Measurements from ENCODE around the gene TIAM2. TPM values are rescaled to one million over a fixed set of nuclear protein-coding genes. Genes with fewer than 3 reads are reported as not detected.
A peak's percentile ranks its signal among the peaks of the same experiment; 100 is the strongest.

Gene TIAM2
- total RNA-seq, 1 experiment from 2014 or later = 12.9 TPM

DNA sequence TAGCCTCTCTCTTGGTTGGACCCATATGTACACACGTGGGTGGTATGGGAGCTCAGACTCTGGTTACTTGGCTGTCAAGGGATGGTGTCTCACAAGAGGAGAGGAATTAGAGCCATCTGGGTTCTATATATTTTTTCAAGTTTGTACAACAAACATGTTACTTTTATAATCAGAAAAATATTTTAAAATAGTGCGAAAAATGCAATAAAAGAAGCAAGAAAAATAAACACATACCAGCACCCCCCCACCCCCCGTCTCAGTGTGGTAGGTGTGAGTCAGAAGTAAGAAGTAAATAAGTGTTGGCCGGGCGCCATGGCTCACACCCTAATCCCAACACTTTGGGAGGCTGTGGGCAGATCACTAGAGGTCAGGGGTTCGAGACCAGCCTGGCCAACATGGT, 2.1 kb upstream of the TIAM2 start:
- intact Hi-C loops (cut with micrococcal nuclease; ENCODE audit: unreplicated experiment) = loop anchor here (10.0 kb wide), 1 partner anchor 68 kb away; no protein-coding TSS in a partner anchor
- peaks cover 25% of the 10 kb centered on the region for H3K4me1 Mint-ChIP-seq (ENCODE audit: low read depth, unreplicated experiment)
- H3K4me3 Mint-ChIP-seq (ENCODE audit: low read depth, unreplicated experiment) = no peak overlapping the region
- no peak overlapping the region for H3K27ac Mint-ChIP-seq (ENCODE audit: unreplicated experiment)
- BruUV-seq (replicated peaks) = no TSS peak
- H3K27me3 Mint-ChIP-seq (ENCODE audit: unreplicated experiment) = no peaks in the 10 kb centered on the region
- TF ChIP-seq, protein P1, sequence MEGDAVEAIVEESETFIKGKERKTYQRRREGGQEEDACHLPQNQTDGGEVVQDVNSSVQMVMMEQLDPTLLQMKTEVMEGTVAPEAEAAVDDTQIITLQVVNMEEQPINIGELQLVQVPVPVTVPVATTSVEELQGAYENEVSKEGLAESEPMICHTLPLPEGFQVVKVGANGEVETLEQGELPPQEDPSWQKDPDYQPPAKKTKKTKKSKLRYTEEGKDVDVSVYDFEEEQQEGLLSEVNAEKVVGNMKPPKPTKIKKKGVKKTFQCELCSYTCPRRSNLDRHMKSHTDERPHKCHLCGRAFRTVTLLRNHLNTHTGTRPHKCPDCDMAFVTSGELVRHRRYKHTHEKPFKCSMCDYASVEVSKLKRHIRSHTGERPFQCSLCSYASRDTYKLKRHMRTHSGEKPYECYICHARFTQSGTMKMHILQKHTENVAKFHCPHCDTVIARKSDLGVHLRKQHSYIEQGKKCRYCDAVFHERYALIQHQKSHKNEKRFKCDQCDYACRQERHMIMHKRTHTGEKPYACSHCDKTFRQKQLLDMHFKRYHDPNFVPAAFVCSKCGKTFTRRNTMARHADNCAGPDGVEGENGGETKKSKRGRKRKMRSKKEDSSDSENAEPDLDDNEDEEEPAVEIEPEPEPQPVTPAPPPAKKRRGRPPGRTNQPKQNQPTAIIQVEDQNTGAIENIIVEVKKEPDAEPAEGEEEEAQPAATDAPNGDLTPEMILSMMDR (IDR thresholded peaks at IDR 0.05; ENCODE audit: unreplicated experiment) = no peak
- peak; percentile 44 for DNase-seq
- CTCF ChIA-PET = no interaction called here
- no peaks in the 10 kb centered on the region for H3K9me3 Mint-ChIP-seq (ENCODE audit: low read depth, unreplicated experiment)
- H3K36me3 Mint-ChIP-seq (ENCODE audit: insufficient read depth, unreplicated experiment) = peaks cover 27% of the 10 kb centered on the region

DNA sequence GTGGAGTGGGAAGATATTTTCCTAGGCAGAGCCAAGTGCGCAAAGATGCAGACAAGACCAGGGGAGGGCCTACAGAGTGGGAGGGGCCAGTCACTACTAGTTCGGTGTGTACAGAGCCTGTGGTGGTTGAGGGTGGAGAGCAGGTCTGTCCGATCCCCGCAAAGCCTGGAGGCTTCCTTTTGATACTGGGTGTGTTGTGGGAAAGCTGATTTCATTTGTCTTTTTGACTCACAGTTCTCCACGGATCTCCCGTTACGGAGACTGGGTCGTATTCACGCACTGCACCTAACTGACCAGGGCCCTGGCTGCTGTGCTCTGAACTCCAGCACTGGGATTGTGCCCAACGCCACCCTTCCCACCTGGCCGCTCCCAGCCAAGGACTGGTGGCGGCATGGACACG, 1.4 kb upstream of the TIAM2 start:
- peaks cover 28% of the 10 kb centered on the region for H3K4me1 Mint-ChIP-seq (ENCODE audit: low read depth, unreplicated experiment)
- CTCF ChIA-PET = no interaction called here
- H3K27me3 Mint-ChIP-seq (ENCODE audit: unreplicated experiment) = no peaks in the 10 kb centered on the region
- no peaks in the 10 kb centered on the region for H3K9me3 Mint-ChIP-seq (ENCODE audit: low read depth, unreplicated experiment)
- no peak for DNase-seq
- intact Hi-C loops (cut with micrococcal nuclease; ENCODE audit: unreplicated experiment) = loop anchor here (10.0 kb wide), 1 partner anchor 69 kb away; no protein-coding TSS in a partner anchor
- TF ChIP-seq, protein P1 (IDR thresholded peaks at IDR 0.05; ENCODE audit: unreplicated experiment) = no peak
- no peak overlapping the region for H3K27ac Mint-ChIP-seq (ENCODE audit: unreplicated experiment)
- H3K4me3 Mint-ChIP-seq (ENCODE audit: low read depth, unreplicated experiment) = no peak overlapping the region
- no TSS peak for BruUV-seq (replicated peaks)
- peaks cover 27% of the 10 kb centered on the region for H3K36me3 Mint-ChIP-seq (ENCODE audit: insufficient read depth, unreplicated experiment)

DNA sequence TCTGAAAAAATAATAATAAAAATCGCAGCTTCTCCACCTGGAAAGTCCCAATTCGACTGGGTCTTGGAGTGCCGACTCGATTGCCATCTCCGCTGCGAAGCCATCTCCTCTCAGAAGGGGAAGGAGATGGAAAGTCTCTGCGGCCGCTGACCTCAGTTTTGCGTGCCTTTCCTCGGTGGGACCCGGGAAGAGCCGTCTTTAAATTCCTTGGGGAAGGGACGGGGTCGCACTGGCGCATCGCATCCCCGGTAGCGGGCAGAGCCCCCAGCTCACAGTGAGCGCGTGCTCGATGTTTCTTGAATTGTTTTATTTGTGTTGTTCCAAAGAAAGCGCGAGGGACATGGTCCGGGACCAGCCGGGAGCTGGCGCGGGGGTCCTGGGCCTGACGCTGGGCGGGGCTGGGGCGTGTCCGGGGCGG, 270 bp upstream of the TIAM2 start:
- Mint-ChIP-seq H3K4me3 (ENCODE audit: low read depth, unreplicated experiment) (peak overlapping the region; percentile 60), H3K27me3 (ENCODE audit: unreplicated experiment) (no peaks in the 10 kb centered on the region), H3K27ac (ENCODE audit: unreplicated experiment) (no peak overlapping the region), H3K9me3 (ENCODE audit: low read depth, unreplicated experiment) (no peaks in the 10 kb centered on the region), H3K36me3 (ENCODE audit: insufficient read depth, unreplicated experiment) (peaks cover 27% of the 10 kb centered on the region), H3K4me1 (ENCODE audit: low read depth, unreplicated experiment) (peaks cover 28% of the 10 kb centered on the region)
- BruUV-seq (replicated peaks) = no TSS peak
- no peak for DNase-seq
- CTCF ChIA-PET = no interaction called here
- intact Hi-C loops (cut with micrococcal nuclease; ENCODE audit: unreplicated experiment) = loop anchor here (5.0 to 10.0 kb wide), 4 partner anchors 70 to 177 kb away; no protein-coding TSS in a partner anchor
- TF ChIP-seq, protein P1 (IDR thresholded peaks at IDR 0.05; ENCODE audit: unreplicated experiment) = no peak

DNA sequence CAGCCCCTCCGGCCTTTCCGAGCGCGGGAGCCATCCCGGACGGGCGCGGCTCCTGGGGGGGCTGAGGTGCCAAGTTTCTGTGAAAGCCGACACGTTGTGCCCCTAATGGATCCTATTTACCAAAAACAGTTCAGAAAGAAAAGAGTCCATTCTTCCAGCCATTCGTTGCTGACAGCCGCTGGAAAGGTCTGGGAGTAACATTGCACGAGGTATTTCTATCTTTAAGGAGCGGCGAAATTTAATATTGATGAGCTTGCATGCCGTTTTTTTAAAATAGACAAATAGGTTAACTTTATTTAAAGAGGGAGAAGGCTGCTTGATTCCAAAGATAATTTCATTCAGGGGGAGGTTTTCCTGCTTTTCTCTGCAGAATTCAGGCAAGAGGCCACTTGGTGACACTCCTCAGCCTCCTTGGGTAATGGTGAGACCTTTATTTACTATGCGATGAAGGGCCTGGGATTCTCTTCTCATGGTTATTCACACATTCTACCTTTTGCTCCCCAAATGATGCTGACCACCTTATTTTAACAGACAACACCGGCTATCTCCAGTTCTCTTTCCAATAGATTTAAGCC, 988 bp downstream of the TIAM2 start:
- Mint-ChIP-seq H3K27ac (ENCODE audit: unreplicated experiment) (no peak overlapping the region), H3K36me3 (ENCODE audit: insufficient read depth, unreplicated experiment) (peaks cover 27% of the 10 kb centered on the region), H3K4me1 (ENCODE audit: low read depth, unreplicated experiment) (peaks cover 28% of the 10 kb centered on the region), H3K9me3 (ENCODE audit: low read depth, unreplicated experiment) (no peaks in the 10 kb centered on the region), H3K27me3 (ENCODE audit: unreplicated experiment) (no peaks in the 10 kb centered on the region), H3K4me3 (ENCODE audit: low read depth, unreplicated experiment) (peak overlapping the region; percentile 60)
- BruUV-seq (replicated peaks) = no TSS peak
- CTCF ChIA-PET = no interaction called here
- TF ChIP-seq, protein P1 (IDR thresholded peaks at IDR 0.05; ENCODE audit: unreplicated experiment) = no peak
- intact Hi-C loops (cut with micrococcal nuclease; ENCODE audit: unreplicated experiment) = loop anchor here (2.0 to 10.0 kb wide), 5 partner anchors 35 to 176 kb away; no protein-coding TSS in a partner anchor
- DNase-seq = no peak

All from Calu3 (cell line).